ENCODE data around the gene GOLGB1.

DNA sequence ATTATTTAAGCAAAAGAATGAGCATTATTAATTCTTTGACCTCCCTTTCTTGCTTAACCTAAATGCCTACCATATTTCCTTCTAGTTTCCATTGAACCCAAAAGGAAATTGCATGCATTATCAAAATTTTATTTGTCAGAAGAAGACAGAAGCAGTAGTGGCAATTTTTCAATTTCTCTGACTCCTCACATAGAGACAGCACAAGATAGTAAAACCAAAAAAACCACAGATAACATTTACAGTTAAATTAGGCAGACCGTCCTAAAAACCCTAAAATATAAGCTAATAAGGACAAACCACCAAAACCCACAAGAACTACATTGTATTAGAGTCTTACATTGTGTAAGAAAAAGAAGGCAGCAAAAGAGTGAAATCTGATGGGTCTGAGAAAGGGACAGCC, 27.1 kb downstream of the GOLGB1 start:
- no peak for TF ChIP-seq POLR2A (IDR thresholded peaks at IDR 0.05)
- TF ChIP-seq, protein P1, sequence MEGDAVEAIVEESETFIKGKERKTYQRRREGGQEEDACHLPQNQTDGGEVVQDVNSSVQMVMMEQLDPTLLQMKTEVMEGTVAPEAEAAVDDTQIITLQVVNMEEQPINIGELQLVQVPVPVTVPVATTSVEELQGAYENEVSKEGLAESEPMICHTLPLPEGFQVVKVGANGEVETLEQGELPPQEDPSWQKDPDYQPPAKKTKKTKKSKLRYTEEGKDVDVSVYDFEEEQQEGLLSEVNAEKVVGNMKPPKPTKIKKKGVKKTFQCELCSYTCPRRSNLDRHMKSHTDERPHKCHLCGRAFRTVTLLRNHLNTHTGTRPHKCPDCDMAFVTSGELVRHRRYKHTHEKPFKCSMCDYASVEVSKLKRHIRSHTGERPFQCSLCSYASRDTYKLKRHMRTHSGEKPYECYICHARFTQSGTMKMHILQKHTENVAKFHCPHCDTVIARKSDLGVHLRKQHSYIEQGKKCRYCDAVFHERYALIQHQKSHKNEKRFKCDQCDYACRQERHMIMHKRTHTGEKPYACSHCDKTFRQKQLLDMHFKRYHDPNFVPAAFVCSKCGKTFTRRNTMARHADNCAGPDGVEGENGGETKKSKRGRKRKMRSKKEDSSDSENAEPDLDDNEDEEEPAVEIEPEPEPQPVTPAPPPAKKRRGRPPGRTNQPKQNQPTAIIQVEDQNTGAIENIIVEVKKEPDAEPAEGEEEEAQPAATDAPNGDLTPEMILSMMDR (IDR thresholded peaks at IDR 0.05) = no peak
- no peak for TF ChIP-seq EP300 (IDR thresholded peaks at IDR 0.05)
- TF ChIP-seq POLR2AphosphoS5 (IDR thresholded peaks at IDR 0.05) = no peak
